DMS153 (cell line): ENCODE data around the gene SLC22A31.
"Not testable (repeated sequence)": the region's sequence is repeated elsewhere in the genome, so short reads cannot be mapped to it uniquely, and the experiment has no call there.

Experiments
- DNase-seq: peaks from one replicate; lab custom pipeline; 2025; lab: John Stamatoyannopoulos, UW

The SLC22A31 gene

GRCh38 chr16:89200124-89200849 is at the start of gene SLC22A31:
Gene SLC22A31 (minus strand): TSS chr16:89200537. CDS start chr16:89200501, 36 bp downstream.
- DNase-seq, result no peak

DNA sequence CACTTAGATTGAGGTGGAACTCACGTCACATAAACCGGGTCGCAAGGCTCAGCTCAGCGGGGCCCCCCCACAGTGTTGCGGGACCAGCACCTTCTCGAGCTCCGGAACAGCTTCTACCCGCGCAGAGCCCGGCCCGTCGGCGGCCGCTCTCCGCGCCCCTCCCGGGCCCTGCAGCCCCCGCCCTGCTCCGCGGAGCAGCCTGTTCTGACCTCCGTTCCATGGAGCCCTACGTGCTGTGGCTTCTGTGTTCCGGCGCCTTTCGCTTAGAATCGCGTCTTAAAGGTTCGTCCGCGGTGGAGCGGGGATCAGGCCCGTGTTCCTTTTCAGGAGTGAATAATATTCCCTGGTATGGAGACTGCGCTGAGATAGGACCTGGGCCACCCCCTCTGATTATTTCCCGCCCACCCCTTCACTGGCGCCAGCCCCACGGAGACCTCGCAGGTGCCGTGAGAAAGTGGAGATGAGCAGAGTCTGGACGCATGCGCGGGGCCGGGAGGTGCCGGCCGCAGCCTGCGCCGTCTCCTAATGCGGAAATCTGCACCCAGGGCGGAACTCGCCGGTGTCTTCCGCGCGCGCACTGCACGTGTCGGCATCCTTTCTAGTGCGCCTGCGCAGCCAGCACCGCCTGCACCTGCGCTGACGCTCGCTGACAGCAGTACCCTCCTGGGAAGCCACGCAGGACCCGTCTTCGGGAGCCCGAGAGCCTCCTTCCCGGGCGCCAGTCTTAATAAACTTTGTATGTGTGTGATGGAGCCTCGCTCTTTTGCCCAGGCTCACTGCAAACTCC is 48.1 kb upstream of the SLC22A31 start:
- DNase-seq, result no peak

- DNase-seq, result not testable (repeated sequence)
These were observed 47.4 kb upstream of the SLC22A31 start for GRCh38 chr16:89247734-89248075.

DNA sequence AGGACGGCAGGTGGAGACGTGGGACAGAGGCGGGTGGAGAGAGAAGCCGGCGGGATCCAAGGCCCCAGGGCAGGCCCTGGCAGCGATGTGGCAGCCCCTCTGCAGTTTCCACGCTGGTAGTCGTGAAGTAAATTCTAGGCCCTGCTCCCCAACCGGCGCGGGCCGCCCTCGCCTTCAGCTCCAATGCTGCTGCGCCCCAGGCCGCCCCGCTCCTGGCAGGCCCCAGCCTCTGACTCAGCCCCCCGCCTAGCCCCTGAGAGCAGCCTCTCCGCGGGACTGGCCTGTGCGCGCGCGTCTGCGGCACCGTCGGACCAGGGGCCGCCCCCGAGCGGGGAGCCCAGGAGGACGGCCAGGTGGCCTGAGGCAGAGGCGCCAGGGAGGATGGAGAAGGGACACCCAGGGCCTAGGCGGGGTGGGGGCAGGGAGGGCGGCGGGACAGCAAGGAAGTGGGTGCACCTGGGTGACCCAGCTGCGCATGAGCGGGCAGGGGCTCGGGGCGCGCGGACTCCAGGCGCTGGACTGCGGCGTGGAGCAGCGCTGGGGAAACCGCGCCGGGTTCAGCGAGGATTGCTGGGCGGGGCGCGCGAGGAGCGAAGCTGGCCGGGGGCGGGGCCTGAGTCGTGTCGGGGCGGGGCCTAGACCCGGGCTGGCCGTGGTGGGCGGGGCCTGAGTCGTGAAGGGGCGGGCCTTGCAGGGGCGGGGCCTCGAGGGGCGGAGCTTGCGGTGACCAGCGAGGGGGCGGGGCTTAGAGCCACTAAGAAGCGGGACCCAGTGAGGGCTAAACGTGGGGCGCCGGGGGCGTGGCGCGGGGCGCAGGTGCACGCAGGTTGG is 46.8 kb upstream of the SLC22A31 start:
- peak; percentile 71 for DNase-seq

DNA sequence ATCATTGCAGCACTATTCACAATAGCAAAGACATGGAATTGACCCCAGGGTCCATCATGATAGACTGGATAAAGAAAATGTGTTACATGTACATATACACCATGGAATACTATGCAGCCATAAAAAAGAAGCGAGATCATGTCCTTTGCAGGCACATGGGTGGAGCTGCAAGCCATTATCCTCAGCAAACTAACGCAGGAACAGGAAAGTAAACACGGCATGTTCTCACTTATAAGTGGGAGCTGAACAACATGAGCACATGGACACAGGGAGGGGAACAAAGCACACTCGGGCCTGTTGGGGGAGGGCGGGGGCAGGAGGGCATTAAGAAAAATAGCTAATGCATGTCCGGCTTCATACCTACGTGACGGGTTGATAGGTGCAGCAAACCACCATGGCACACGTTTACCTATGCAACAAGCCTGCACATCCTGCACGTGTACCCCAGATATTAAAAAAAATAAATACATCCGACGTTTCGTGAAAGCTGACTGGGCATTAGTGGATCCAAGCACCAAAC is 46.1 kb upstream of the SLC22A31 start:
- no peak for DNase-seq

- no peak for DNase-seq
These were observed 44.4 kb upstream of the SLC22A31 start for GRCh38 chr16:89244754-89245153.

- DNase-seq, result not testable (repeated sequence)
These were observed 43.9 kb upstream of the SLC22A31 start for GRCh38 chr16:89244264-89244663.

DNA sequence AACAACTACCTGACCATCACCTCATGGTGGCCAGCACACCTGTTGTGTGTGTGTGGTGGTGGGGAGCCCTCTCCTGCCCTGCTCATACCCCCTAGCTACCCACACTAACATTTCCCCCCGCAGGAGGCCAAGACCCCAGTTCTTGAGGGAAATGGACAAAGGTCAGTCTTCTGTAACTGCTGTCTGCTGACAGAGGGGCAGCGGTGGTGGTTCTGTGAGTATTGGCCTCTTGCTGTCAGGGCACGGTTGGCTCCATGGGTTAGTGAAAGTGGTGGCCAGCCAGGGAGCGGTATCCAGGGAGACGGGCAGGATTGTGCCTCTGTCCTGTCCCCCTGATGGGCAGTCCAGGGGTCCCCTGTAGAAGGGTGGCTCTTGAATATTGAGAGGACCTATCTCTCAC is 43.3 kb upstream of the SLC22A31 start:
- no peak for DNase-seq

DNA sequence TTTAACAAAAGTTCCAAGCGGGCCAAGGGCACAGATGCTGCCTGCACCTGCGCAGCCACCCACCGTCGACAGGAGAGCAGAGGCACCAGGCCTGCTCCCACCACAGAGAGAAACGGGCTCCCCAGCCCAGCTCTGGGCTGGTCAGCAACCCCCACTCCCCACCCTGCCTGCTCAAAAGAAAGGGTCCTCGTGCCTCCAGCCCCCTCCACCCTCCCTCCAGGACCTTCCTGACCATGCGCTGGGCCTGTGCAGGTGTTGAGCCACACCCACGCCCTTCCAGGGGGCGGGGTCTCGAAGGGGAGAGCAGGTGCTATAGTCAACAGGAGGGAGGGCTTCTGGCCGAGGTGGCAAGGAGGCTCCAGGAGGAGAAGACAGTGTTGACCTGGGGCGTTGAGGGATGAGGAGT is 42.5 kb upstream of the SLC22A31 start:
- no peak for DNase-seq

- no peak for DNase-seq
These were observed 41.1 kb upstream of the SLC22A31 start for GRCh38 chr16:89241187-89242007.

- DNase-seq, result no peak
These were observed 37.4 kb upstream of the SLC22A31 start for GRCh38 chr16:89237733-89238132.

GRCh38 chr16:89233678-89234490 is 33.5 kb upstream of the SLC22A31 start:
- no peak for DNase-seq

DNA sequence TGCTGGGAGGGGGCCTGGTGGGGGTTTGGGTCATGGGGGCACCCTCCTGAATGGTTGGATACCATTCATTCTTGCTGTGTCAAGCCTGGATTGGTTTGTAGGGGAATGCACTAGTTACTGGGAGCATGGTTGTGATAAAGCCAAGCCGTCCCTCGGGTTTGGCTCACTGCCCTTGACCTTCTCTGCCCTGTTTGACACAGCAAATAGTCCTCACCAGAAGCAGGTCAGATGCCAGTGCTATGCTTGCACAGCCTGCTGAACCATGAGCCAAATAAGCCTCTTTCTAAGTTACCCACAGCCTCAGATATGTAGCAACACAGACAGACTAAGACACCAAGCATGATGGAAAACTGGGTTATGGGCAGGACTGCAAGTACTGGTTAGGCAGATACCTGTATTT is 31.8 kb upstream of the SLC22A31 start:
- DNase-seq, result no peak

DNA sequence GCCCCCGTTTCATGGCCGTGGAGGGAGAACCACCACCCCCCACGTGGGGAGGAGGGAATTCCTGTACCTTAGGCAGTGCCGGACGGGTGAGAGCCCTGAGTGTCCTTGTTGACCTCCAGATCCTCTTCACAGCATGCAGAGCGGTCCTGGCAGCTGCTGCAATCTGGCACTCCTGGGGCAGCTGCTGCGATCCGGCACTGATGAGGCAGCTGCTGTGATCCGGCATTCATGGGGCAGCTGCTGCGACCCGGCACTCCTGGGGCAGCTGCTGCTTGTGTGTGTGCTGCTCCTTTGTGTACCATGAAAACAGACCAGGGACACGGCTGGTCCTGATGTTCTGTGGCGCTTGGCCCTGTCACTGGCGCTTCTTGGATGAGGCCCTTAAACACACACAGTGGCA is 29.9 kb upstream of the SLC22A31 start:
- no peak for DNase-seq

DNA sequence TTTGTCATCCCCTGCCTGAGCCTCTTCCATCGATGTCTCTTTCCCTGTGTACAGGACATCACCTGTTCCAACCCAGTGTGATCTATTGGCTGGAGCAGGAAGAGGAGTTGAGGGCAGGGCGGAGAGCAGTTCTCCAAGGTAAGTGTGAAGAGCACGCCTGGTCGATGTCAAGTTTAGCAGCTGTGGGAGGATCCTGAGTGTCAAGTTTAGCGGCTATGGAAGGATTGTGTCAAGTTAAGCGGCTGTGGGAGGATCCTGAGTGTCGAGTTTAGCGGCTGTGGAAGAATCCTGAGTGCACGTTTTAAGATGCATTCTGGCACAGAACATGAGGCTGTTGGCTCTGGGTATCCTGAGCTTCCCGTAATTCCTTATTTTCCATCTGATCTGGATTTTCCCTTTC is 24.3 kb upstream of the SLC22A31 start:
- DNase-seq, result no peak

DNA sequence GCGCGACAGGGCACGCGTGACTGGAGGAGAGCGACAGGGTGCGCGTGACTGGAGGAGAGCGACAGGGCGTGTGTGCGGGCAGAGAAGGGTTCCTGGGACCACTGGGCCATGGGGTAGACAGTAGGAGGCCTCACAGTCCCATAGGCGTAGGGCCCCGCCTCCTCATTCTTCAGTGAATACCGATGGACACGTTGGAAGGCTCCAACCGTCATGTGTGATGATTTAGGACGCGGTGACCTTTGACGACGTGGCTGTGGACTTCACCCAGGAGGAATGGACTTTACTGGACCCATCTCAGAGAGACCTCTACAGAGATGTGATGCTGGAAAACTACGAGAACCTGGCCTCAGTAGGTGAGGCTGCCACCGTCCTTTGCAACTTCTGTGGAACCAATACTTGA is 22.6 kb upstream of the SLC22A31 start:
- no peak for DNase-seq

DNA sequence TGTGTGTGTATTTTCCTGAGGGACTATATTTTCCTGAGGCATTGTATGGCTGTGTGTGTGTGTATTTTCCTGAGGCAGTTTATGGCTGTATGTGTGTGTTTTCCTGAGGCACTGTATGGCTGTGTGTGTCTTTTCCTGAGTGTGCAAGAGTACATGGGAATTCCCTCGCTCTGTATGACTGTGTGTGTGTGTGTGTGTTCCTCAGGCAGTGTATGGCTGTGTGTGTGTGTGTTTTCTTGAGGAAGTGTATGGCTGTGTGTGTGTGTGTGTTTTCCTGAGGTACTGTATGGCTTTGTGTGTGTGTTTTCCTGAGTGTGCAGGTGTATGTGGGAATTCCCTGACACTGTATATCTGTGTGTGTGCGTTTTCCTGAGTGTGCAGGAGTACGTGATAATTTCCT is 21.3 kb upstream of the SLC22A31 start:
- DNase-seq, result no peak

DNA sequence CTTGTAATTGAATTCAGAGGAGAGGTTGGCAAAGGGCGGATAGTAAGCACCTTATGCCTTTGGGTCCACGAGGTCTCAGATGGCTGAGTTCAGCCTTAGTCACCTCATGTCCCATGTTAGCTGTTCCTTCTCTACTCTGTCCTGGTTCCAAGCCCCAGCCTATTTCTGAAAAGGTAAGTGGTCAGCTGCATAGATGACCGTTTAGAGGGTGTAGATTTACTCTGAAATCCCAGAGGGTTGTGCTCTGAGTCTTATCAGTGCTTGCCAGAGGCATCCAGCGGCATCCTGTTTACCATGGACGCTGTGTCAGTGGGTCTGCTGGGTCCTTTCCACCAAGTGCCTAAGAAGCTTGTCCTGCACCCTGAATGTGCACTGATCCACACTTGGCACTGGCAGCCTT is 19.0 kb upstream of the SLC22A31 start:
- no peak for DNase-seq

GRCh38 chr16:89217388-89218191 is 17.3 kb upstream of the SLC22A31 start, which contains the start of gene ZNF778:
Gene ZNF778 (plus strand): TSS chr16:89217703. CDS start chr16:89221128, 3,425 bp downstream.
- peak; percentile 57 for DNase-seq

DNA sequence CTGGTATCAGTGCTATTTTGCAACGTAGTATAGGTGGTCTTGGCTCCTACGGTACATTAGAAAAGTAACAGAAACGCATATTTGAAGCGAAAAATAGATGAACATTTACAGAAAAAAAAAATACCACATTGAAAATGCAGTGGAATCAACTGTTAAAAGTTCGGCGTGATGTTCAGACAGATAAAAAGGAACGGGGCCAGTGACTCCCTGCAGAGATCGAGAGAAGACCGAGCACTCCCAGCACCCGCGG is 16.7 kb upstream of the SLC22A31 start:
- no peak for DNase-seq
